ENCODE data around the gene SMYD3.

Gene SMYD3

DNA sequence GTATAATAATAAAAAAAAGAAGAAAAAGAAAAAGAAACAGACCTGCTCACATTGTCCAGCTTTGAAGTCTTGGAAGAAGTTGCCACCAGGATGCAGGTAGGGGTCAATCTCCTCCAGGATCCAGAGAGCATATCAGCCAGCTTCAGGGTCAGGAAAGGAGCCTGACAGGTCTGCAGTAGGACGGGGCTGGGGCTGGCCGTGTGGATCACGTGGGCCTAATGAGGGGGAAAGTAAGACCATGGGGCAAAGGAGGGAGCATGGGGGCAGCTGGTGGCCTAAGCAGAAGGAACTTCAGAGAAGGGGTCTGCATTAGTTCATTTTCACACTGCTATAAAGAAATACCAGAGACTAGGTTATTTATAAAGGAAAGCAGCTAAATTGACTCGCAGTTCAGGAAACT is 19.3 kb upstream of the SMYD3 start:
- Histone ChIP-seq H3K4me1 (ENCODE audit: control insufficient read depth, insufficient read depth, low read depth, low read length) (no peaks in the 10 kb centered on the region), H3K23ac (ENCODE audit: low read length in 2 of 2) (no peak overlapping the region), H3K27me3 (ENCODE audit: control insufficient read depth in 1 of 2, insufficient read depth in 1 of 2, low read length in 2 of 2) (peaks cover under 1 to 5% of the 10 kb centered on the region in 2 experiments), H3K4ac (ENCODE audit: low read depth in 1 of 2, low read length in 2 of 2) (no peak overlapping the region), H3K9ac (ENCODE audit: low read length) (no peak overlapping the region), H3K9me3 (ENCODE audit: control insufficient read depth, low read length) (peaks cover 14% of the 10 kb centered on the region), H2BK120ac (ENCODE audit: low read depth, low read length) (no peak overlapping the region), H3K36me3 (ENCODE audit: control insufficient read depth in 1 of 2, insufficient read depth in 2 of 2, low read depth in 1 of 2, low read length in 2 of 2) (no peaks in the 10 kb centered on the region), H3K4me3 (ENCODE audit: insufficient read depth in 1 of 2, low read depth in 1 of 2, low read length in 2 of 2) (no peak overlapping the region), H2AFZ (ENCODE audit: low read depth, low read length) (no peak overlapping the region), H3K18ac (ENCODE audit: low read depth in 1 of 2, low read length in 2 of 2) (no peak overlapping the region), H2BK15ac (ENCODE audit: low read depth, poor library complexity, severe bottlenecking) (no peak overlapping the region), H3K27ac (ENCODE audit: low read length, poor library complexity, severe bottlenecking) (no peak overlapping the region), H3K4me2 (ENCODE audit: low read length, poor library complexity, severe bottlenecking) (no peak overlapping the region), H4K91ac (ENCODE audit: low read length) (no peak overlapping the region), H3K14ac (ENCODE audit: low read length in 2 of 2) (no peak overlapping the region), H2AK5ac (ENCODE audit: low read length, severe bottlenecking) (no peak overlapping the region), H2BK5ac (ENCODE audit: low read depth, low read length, poor library complexity, severe bottlenecking) (no peak overlapping the region), H3K79me1 (replicated peaks; ENCODE audit: low read length, poor library complexity, severe bottlenecking) (no peaks in the 10 kb centered on the region), H2BK12ac (ENCODE audit: low read length in 2 of 2) (no peak overlapping the region), H4K8ac (ENCODE audit: low read length) (no peak overlapping the region)
- DNase-seq: no peak
- WGBS: 86% methylated on average over 4 of the region's 4 CpGs

- WGBS: 100% methylated on average over 1 of the region's 1 CpG
- DNase-seq: no peak
Observed at GRCh38 chr1:246519514-246519913, 12.4 kb upstream of the SMYD3 start.

DNA sequence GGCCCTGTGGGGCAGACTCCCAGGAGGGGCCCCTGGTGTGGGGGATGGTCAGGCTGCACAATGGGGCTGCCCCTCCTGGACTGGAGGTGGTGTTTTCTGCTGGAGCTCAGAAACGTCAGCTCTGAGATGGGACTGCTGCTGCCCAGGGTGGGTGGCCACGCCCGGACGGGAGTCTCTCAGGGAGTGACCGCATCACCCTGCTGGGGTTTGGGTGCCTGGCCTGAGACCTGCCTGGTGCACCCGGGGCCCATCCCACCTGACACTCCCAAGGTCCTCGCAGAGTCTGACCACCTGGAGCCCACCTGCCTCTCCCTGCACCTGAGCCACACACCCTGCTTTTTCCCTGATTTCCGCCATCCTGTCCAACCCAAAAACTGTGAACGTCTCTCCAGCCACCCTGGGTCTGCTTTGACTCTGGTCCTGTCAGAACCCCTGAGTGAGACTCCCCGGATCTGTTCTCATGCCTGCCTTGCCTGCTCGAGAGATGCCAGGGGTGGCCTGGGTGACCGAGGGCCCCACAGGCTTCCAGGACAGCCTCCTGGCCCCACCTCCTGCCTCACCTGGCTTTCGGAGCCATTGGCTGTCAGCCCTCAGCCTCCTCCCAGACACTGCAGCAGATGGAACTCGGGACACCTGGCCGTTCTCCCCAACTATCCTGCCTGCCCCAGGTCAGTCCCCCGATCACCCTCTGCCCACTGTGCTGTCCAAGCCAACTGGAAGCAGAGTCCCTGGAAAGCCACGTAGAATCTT is 11.6 kb upstream of the SMYD3 start:
- no peak overlapping the region for H2BK15ac ChIP-seq (ENCODE audit: low read depth, poor library complexity, severe bottlenecking)
- H4K8ac ChIP-seq (ENCODE audit: low read length): no peak overlapping the region
- no peak overlapping the region for H3K27ac ChIP-seq (ENCODE audit: low read length, poor library complexity, severe bottlenecking)
- H3K27me3 ChIP-seq (ENCODE audit: control insufficient read depth in 1 of 2, insufficient read depth in 1 of 2, low read length in 2 of 2): peaks cover 0 to 5% of the 10 kb centered on the region in 2 experiments
- H2AK5ac ChIP-seq (ENCODE audit: low read length, severe bottlenecking): no peak overlapping the region
- no peak overlapping the region for H3K14ac ChIP-seq (ENCODE audit: low read length in 2 of 2)
- H4K91ac ChIP-seq (ENCODE audit: low read length): no peak overlapping the region
- no peak overlapping the region for H3K4me3 ChIP-seq (ENCODE audit: insufficient read depth in 1 of 2, low read depth in 1 of 2, low read length in 2 of 2)
- no peak overlapping the region for H2BK5ac ChIP-seq (ENCODE audit: low read depth, low read length, poor library complexity, severe bottlenecking)
- no peak overlapping the region for H3K4me2 ChIP-seq (ENCODE audit: low read length, poor library complexity, severe bottlenecking)
- H3K18ac ChIP-seq (ENCODE audit: low read depth in 1 of 2, low read length in 2 of 2): no peak overlapping the region
- no peak overlapping the region for H2AFZ ChIP-seq (ENCODE audit: low read depth, low read length)
- H3K4ac ChIP-seq (ENCODE audit: low read depth in 1 of 2, low read length in 2 of 2): no peak overlapping the region
- DNase-seq: no peak
- no peaks in the 10 kb centered on the region for H3K79me1 ChIP-seq (replicated peaks; ENCODE audit: low read length, poor library complexity, severe bottlenecking)
- H3K4me1 ChIP-seq (ENCODE audit: control insufficient read depth, insufficient read depth, low read depth, low read length): no peaks in the 10 kb centered on the region
- no peak overlapping the region for H3K23ac ChIP-seq (ENCODE audit: low read length in 2 of 2)
- no peak overlapping the region for H2BK12ac ChIP-seq (ENCODE audit: low read length in 2 of 2)
- peaks cover 37% of the 10 kb centered on the region for H3K9me3 ChIP-seq (ENCODE audit: control insufficient read depth, low read length)
- no peak overlapping the region for H2BK120ac ChIP-seq (ENCODE audit: low read depth, low read length)
- no peaks in the 10 kb centered on the region for H3K36me3 ChIP-seq (ENCODE audit: control insufficient read depth in 1 of 2, insufficient read depth in 2 of 2, low read depth in 1 of 2, low read length in 2 of 2)
- WGBS: 88% methylated on average over 17 of the region's 17 CpGs
- no peak overlapping the region for H3K9ac ChIP-seq (ENCODE audit: low read length)

More at GRCh38 chr1:246519514-246519913, 12.4 kb upstream of the SMYD3 start:
- Histone ChIP-seq H2BK120ac (ENCODE audit: low read depth, low read length) (no peak overlapping the region), H3K4me3 (ENCODE audit: insufficient read depth in 1 of 2, low read depth in 1 of 2, low read length in 2 of 2) (no peak overlapping the region), H3K27ac (ENCODE audit: low read length, poor library complexity, severe bottlenecking) (no peak overlapping the region), H3K4me2 (ENCODE audit: low read length, poor library complexity, severe bottlenecking) (no peak overlapping the region), H3K9ac (ENCODE audit: low read length) (no peak overlapping the region), H2BK12ac (ENCODE audit: low read length in 2 of 2) (no peak overlapping the region), H3K9me3 (ENCODE audit: control insufficient read depth, low read length) (peaks cover 29% of the 10 kb centered on the region), H3K79me1 (replicated peaks; ENCODE audit: low read length, poor library complexity, severe bottlenecking) (no peaks in the 10 kb centered on the region), H3K4me1 (ENCODE audit: control insufficient read depth, insufficient read depth, low read depth, low read length) (no peaks in the 10 kb centered on the region), H2AK5ac (ENCODE audit: low read length, severe bottlenecking) (no peak overlapping the region), H3K36me3 (ENCODE audit: control insufficient read depth in 1 of 2, insufficient read depth in 2 of 2, low read depth in 1 of 2, low read length in 2 of 2) (no peaks in the 10 kb centered on the region), H3K18ac (ENCODE audit: low read depth in 1 of 2, low read length in 2 of 2) (no peak overlapping the region), H3K27me3 (ENCODE audit: control insufficient read depth in 1 of 2, insufficient read depth in 1 of 2, low read length in 2 of 2) (peaks cover 0 to 5% of the 10 kb centered on the region in 2 experiments), H2BK5ac (ENCODE audit: low read depth, low read length, poor library complexity, severe bottlenecking) (no peak overlapping the region), H2BK15ac (ENCODE audit: low read depth, poor library complexity, severe bottlenecking) (no peak overlapping the region), H4K8ac (ENCODE audit: low read length) (no peak overlapping the region), H4K91ac (ENCODE audit: low read length) (no peak overlapping the region), H3K14ac (ENCODE audit: low read length in 2 of 2) (no peak overlapping the region), H2AFZ (ENCODE audit: low read depth, low read length) (no peak overlapping the region), H3K23ac (ENCODE audit: low read length in 2 of 2) (no peak overlapping the region), H3K4ac (ENCODE audit: low read depth in 1 of 2, low read length in 2 of 2) (no peak overlapping the region)

DNA sequence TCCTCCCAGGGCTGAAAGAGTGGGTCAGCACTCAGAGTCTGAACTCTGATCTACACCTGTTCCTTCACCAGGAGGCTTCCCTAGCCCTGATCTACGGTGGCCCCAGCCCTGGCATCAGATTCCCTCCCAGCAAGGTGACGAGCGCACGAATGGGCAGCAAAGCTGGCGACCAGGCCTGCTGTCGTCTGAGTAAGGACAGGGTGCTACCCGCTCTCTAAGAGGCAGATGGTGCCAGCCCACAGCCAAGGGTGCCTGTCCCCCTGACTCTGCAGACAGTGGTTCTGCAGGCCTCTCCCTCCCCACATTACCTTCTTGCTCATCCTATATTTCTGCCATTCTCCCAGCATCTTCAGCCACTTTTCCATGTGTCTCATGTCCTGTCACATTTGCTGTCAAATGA is 10.3 kb upstream of the SMYD3 start:
- Histone ChIP-seq H3K79me1 (replicated peaks; ENCODE audit: low read length, poor library complexity, severe bottlenecking) (no peaks in the 10 kb centered on the region), H2BK15ac (ENCODE audit: low read depth, poor library complexity, severe bottlenecking) (no peak overlapping the region), H4K8ac (ENCODE audit: low read length) (no peak overlapping the region), H3K9me3 (ENCODE audit: control insufficient read depth, low read length) (peaks cover 40% of the 10 kb centered on the region), H2AK5ac (ENCODE audit: low read length, severe bottlenecking) (no peak overlapping the region), H4K91ac (ENCODE audit: low read length) (no peak overlapping the region), H2BK120ac (ENCODE audit: low read depth, low read length) (no peak overlapping the region), H3K4ac (ENCODE audit: low read depth in 1 of 2, low read length in 2 of 2) (no peak overlapping the region), H3K14ac (ENCODE audit: low read length in 2 of 2) (no peak overlapping the region), H3K23ac (ENCODE audit: low read length in 2 of 2) (no peak overlapping the region), H3K4me3 (ENCODE audit: insufficient read depth in 1 of 2, low read depth in 1 of 2, low read length in 2 of 2) (no peak overlapping the region), H3K27me3 (ENCODE audit: control insufficient read depth in 1 of 2, insufficient read depth in 1 of 2, low read length in 2 of 2) (no peaks in the 10 kb centered on the region), H2BK12ac (ENCODE audit: low read length in 2 of 2) (no peak overlapping the region), H3K9ac (ENCODE audit: low read length) (no peak overlapping the region), H3K4me2 (ENCODE audit: low read length, poor library complexity, severe bottlenecking) (no peak overlapping the region), H2AFZ (ENCODE audit: low read depth, low read length) (no peak overlapping the region), H3K4me1 (ENCODE audit: control insufficient read depth, insufficient read depth, low read depth, low read length) (no peaks in the 10 kb centered on the region), H3K18ac (ENCODE audit: low read depth in 1 of 2, low read length in 2 of 2) (no peak overlapping the region), H2BK5ac (ENCODE audit: low read depth, low read length, poor library complexity, severe bottlenecking) (no peak overlapping the region), H3K27ac (ENCODE audit: low read length, poor library complexity, severe bottlenecking) (no peak overlapping the region), H3K36me3 (ENCODE audit: control insufficient read depth in 1 of 2, insufficient read depth in 2 of 2, low read depth in 1 of 2, low read length in 2 of 2) (no peaks in the 10 kb centered on the region)
- no peak for DNase-seq
- WGBS: 82% methylated on average over 7 of the region's 7 CpGs
